ENCODE results near the gene PDZRN4.

PDZRN4 gene

GRCh38 chr12:41217727-41218126, 29.6 kb downstream of the PDZRN4 start:
- no peak for TF ChIP-seq TAF1 (IDR thresholded peaks at IDR 0.05; ENCODE audit: low read depth)
- no peak for TF ChIP-seq USF1 (IDR thresholded peaks at IDR 0.05)
- no peak for TF ChIP-seq EP300 (IDR thresholded peaks at IDR 0.05; ENCODE audit: borderline replicate concordance)
- no peak for TF ChIP-seq NFIC (IDR thresholded peaks at IDR 0.05)
- no peak for TF ChIP-seq EGR1 (IDR thresholded peaks at IDR 0.05)
- TF ChIP-seq TCF12 (IDR thresholded peaks at IDR 0.05; ENCODE audit: low read depth), result no peak
- TF ChIP-seq YY1 (IDR thresholded peaks at IDR 0.05; ENCODE audit: low read depth), result no peak
- no peak for TF ChIP-seq MAX (IDR thresholded peaks at IDR 0.05)
- no peak for TF ChIP-seq CREB1 (IDR thresholded peaks at IDR 0.05; ENCODE audit: low read depth)
- TF ChIP-seq CEBPB (IDR thresholded peaks at IDR 0.05), result no peak
- TF ChIP-seq REST (IDR thresholded peaks at IDR 0.05; ENCODE audit: low read depth), result no peak
- no peak for TF ChIP-seq FOXM1 (IDR thresholded peaks at IDR 0.05; ENCODE audit: borderline replicate concordance, low read depth)
- TF ChIP-seq TEAD4 (IDR thresholded peaks at IDR 0.05), result no peak
- TF ChIP-seq RAD21 (IDR thresholded peaks at IDR 0.05; ENCODE audit: low read depth), result no peak
- no peak for TF ChIP-seq ZBTB7A (IDR thresholded peaks at IDR 0.05; ENCODE audit: low read depth)

- no peak for TF ChIP-seq REST (IDR thresholded peaks at IDR 0.05; ENCODE audit: low read depth)
- TF ChIP-seq EP300 (IDR thresholded peaks at IDR 0.05; ENCODE audit: borderline replicate concordance), result no peak
- TF ChIP-seq TAF1 (IDR thresholded peaks at IDR 0.05; ENCODE audit: low read depth), result no peak
- no peak for TF ChIP-seq TEAD4 (IDR thresholded peaks at IDR 0.05)
Measured at GRCh38 chr12:41220931-41221330, 32.8 kb downstream of the PDZRN4 start.

GRCh38 chr12:41221491-41221890, 33.4 kb downstream of the PDZRN4 start:
- no peak for TF ChIP-seq CEBPB (IDR thresholded peaks at IDR 0.05)
- TF ChIP-seq REST (IDR thresholded peaks at IDR 0.05; ENCODE audit: low read depth), result no peak
- no peak for TF ChIP-seq MAX (IDR thresholded peaks at IDR 0.05)
- no peak for TF ChIP-seq USF1 (IDR thresholded peaks at IDR 0.05)
- TF ChIP-seq TCF12 (IDR thresholded peaks at IDR 0.05; ENCODE audit: low read depth), result no peak
- no peak for TF ChIP-seq NFIC (IDR thresholded peaks at IDR 0.05)
- TF ChIP-seq CREB1 (IDR thresholded peaks at IDR 0.05; ENCODE audit: low read depth), result no peak
- no peak for TF ChIP-seq EP300 (IDR thresholded peaks at IDR 0.05; ENCODE audit: borderline replicate concordance)
- no peak for TF ChIP-seq EGR1 (IDR thresholded peaks at IDR 0.05)
- TF ChIP-seq YY1 (IDR thresholded peaks at IDR 0.05; ENCODE audit: low read depth), result no peak
- no peak for TF ChIP-seq TEAD4 (IDR thresholded peaks at IDR 0.05)
- no peak for TF ChIP-seq FOXM1 (IDR thresholded peaks at IDR 0.05; ENCODE audit: borderline replicate concordance, low read depth)
- no peak for TF ChIP-seq ZBTB7A (IDR thresholded peaks at IDR 0.05; ENCODE audit: low read depth)

- TF ChIP-seq EP300 (IDR thresholded peaks at IDR 0.05; ENCODE audit: borderline replicate concordance), result no peak
- no peak for TF ChIP-seq TEAD4 (IDR thresholded peaks at IDR 0.05)
- no peak for TF ChIP-seq EGR1 (IDR thresholded peaks at IDR 0.05)
- TF ChIP-seq USF1 (IDR thresholded peaks at IDR 0.05), result no peak
- TF ChIP-seq RAD21 (IDR thresholded peaks at IDR 0.05; ENCODE audit: low read depth), result no peak
Measured at GRCh38 chr12:41223600-41223999, 35.5 kb downstream of the PDZRN4 start.

- TF ChIP-seq NFIC (IDR thresholded peaks at IDR 0.05) (no peak), RAD21 (IDR thresholded peaks at IDR 0.05; ENCODE audit: low read depth) (no peak), REST (IDR thresholded peaks at IDR 0.05; ENCODE audit: low read depth) (no peak), MAX (IDR thresholded peaks at IDR 0.05) (no peak), EGR1 (IDR thresholded peaks at IDR 0.05) (no peak), YY1 (IDR thresholded peaks at IDR 0.05; ENCODE audit: low read depth) (no peak), CREB1 (IDR thresholded peaks at IDR 0.05; ENCODE audit: low read depth) (no peak), ZBTB7A (IDR thresholded peaks at IDR 0.05; ENCODE audit: low read depth) (no peak), CEBPB (IDR thresholded peaks at IDR 0.05) (no peak), TAF1 (IDR thresholded peaks at IDR 0.05; ENCODE audit: low read depth) (no peak), USF1 (IDR thresholded peaks at IDR 0.05) (no peak), TCF12 (IDR thresholded peaks at IDR 0.05; ENCODE audit: low read depth) (no peak)
Measured at GRCh38 chr12:41224066-41224465, 35.9 kb downstream of the PDZRN4 start.
